ENCODE data around the gene STX8.
A peak's percentile ranks its signal among the peaks of the same experiment; 100 is the strongest.

STX8 gene

DNA sequence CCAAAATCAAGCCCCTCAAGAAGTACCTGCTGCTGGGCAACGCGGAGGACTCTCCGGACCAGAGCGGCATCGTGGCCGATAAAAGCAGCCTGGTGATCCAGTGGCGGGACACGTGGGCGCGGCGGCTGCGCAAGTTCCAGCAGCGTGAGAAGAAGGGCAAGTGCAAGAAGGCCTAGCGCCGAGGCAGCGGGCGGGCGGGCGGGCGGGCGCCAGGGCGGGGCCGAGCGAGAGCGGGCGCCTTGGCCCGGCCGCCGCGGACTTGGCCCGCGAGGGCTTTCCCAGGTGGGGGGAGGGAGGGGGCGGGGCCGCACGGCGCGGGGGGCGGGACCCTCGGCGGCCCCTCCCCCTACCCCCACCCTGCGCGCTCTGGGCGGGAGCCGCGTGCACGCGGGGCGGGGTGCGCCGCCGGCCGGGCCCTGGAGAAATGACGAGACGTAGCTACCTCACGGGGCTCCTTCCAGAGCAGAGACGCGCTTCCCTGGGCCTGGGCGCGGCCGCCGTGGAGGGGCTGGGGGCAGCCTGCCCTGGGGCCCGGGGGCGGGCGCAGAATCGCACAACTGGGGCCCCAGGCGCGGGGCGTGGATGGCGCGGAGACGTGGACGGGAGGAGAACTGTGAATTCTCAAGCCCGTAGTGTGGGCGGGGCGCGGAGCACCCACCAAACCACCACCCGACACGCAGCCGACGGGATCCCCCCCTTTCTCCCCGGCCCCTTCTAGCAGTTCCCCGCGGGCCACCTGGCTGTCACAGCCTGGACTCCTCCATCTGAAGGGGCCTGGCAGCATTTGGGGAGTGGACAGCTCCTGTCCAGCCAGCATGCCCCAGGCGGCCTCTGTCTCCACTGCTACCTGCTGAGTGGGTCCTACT is 335.6 kb downstream of the STX8 start:
- DNase-seq (ENCODE audit: low read depth) = peak; percentile 69

DNA sequence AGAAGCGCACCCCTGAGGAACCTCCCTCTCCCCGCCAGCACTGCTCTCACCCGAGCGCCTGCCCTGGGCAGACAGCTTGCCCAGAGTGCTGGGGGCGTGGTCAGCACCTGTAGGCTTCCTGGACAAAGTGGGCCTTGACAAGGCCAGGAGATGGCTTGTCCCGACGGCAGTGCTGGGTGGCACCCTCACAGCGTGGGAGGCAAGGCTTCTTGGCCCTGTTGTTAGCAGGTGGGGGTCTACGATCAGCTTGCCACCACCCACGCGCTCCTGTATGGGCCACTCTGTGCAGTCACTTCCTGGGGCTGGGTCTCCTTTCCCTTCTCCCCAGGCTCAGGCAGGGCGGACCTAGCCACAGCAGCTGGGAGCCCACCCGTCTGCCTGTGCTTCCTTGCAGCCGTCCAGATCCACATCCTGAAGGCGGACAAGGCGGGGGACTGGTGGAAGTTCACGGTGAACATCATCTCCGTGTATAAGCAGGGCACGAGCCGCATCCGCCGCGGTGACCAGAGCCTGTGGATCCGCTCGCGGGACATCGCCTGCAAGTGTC is 336.3 kb downstream of the STX8 start:
- DNase-seq (ENCODE audit: low read depth) = no peak

DNA sequence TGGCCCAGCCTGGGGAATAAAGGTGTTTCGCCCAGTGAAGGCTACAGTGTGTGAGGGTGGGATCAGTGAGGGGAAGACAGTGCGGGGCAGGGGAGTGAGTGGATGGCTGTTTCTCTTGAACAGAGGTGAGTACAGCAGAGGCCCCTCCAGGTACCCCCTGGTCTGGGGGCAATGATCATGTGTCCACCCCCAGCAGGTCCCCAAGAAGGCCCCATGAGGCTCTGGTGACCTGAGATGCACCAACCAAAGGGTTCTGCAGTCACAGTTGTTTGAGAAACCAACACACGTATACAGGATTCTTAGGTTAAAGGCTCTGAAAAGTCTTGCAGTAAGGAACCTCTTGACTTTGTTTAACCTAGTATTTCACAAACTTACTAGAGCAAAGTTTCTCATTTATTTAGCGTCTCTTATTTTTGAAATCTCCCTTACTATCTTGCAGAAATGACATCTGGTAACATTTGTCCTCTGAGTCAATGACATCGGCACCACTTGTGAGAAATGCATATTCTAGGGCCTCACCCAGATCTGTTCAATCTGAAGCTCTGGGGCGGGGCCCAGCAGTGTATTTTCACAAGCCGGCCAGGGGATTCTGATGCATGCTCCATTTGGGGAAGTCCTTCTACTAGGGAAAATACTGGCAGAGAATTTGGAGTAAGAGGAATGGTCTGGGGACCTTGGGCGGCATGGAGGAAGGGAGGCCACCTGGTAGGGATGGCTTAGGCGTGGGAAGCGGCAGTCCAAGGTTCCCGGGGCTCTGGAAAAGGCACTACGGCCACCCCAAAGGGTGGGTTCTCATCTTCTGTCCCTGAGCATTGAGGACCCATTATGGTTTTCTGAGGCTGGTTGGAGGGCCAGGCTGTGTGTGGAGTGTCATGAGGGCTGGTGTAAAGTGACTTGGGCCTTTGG is 337.0 kb downstream of the STX8 start:
- no peak for DNase-seq (ENCODE audit: low read depth)

DNA sequence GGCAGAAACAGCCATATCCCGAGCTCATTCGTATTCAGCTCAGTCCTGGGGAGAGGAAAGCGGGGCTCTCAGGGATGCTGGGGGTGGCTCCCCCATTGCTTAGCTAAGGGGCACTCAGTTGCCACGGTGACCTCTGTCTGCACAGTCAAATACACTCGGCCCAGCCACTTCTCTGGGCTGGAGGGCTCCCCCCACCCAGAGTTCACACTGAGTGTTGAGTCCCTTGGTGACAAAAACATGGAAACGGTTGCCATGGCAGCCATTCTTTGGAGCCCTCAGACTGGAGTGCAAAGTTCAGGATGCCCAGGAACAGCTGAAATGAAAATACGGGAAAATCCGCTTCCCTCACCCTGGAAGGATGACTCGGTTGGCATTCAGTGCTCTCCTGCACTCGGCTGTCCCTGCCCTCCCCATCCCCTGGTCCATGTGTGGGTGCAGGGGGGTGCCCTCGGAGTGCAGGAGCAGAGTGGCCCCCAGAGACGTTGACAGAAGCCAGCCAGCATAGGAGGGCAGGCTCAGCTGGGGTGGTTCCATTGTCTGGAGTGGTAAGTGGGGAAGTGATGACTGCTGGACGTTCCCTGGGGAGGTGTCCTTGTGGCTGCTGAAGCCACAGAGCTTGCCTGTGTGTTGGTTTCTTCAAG is 337.8 kb downstream of the STX8 start:
- DNase-seq (ENCODE audit: low read depth) = no peak

DNA sequence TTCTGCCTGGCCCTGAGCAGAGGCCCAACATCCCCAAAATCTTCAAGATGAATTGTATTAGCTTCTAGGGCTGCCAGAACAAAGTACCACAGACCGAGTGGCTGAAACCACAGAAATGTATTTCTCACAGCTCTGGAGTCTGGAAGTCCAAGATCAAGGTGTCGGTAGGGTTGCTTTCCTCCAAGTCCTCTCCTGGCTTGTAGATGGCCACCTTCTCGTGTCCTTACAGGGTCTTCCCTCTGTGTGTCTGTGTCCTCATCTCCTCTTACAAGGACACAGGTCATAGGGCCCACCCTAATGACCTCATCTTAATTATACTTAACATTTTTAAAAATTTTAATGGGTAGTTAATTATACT is 338.6 kb downstream of the STX8 start:
- no peak for DNase-seq (ENCODE audit: low read depth)

DNA sequence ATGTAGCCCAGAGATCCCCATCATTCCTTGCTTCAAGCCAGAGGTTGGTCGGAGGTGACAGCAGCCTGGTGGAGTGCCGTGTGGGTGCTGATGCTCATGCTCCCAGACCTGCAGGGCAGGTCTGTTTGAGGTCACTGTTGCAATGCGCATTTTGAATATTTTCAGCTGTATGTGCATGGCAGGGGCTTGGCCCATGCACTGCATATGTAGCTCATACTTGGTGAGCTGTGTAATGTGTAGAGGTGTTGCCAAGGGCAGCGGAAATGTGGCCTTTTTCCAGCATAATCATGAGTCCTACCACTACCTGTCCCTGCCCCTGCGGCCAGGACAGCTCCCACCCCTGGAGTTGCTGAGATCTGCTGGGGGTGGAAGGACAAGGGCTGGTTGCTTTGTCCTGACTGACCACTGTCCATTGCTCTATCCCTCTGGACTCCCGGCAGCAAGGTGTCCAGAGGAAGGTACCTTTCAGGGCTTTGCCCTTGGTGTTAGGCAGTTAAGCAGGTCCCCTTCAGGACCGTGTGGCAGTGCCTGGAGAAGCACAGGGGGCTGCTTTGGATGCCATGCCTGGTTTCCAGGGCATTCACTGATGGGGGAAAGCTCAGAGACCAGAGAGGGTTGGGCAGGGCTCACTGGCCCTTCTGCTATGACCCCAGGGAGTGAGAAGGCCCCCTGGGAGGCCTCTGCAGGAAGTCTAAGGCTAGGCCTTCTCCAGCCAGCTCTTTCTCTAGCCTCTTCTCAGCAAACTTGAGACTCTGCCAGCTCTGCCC is 339.2 kb downstream of the STX8 start:
- DNase-seq (ENCODE audit: low read depth) = no peak

DNA sequence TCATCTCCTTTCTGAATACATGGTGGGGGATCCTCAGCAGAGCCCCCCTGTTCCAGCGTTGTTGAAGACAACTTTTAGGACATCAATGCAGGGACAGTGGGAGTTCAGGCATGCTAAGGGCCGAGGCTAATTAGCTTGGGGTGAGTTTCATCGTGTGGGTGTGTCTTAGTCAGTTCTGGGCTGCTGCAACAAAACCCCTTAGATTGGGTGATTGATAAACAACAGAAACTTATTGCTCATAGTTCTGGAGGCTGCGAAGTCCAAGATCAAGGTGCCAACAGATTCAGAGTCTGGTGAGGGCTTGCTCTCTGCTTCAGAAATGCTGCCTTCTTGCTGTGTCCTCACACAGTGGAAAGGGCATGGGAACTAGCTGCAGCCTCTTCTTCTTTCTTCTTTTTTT is 340.3 kb downstream of the STX8 start:
- DNase-seq (ENCODE audit: low read depth) = no peak

DNA sequence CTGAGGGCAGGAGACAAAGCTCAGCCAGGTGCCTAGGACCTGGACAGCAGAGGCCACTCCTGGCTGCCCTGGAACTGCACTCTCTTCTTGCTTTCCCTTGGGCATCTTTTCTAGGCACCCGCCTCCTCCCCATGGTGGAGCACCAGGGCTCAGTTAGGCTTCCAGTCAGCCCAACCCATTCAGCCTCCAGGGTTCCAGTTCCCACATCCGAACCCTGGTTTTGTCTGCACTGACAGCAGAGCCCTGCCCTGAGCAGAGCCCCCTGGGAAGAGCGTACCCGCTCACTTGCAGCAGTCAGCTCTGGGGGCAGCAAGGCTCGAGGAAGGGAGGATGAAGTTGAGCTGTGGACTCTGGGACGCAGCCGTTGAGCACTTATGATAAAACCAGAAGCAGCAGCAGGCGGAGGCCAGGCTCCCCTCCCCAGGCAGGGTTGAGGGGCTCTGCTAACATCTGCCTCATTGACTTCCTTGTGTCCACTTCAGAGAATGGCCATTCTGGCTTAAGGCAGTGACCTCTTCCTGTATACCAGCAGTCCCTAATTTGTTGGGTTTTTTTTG is 341.2 kb downstream of the STX8 start:
- DNase-seq (ENCODE audit: low read depth) = no peak

DNA sequence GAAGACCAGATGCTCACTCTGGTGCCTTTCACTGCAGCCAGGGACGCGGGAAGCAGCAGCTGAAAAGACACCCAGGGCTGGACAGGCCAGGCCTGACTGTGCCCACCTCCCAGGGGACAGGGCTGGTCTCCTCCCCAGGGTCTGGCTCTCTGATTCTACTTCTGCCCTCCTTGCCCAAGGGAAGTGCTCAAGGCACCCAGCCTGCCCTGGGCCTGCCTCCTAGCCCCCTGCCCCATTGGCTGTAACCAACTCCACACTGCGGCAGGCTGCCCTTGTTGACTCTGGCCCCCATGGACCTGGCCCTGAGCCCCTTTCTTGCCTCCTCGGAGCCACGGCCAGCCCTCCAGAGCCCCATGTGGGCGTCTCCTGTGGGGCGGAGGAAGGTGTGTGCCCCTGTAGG is 341.9 kb downstream of the STX8 start:
- DNase-seq (ENCODE audit: low read depth) = no peak

DNA sequence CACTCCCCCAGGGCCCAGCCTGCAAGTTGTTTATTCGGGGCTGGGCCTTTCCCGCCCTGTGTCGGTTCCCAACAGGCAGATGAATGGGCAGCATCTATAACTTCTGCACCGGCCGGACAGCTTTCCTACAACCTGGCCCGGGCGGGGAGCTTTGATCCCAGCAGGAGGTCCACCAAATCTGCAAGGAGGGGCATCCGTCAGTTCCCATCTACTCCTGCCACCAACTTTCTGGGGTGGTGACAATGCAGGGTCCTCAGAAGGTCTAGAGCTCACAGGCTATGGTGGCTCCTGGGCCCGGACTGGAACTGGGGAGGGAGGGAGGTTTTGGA is 342.4 kb downstream of the STX8 start:
- DNase-seq (ENCODE audit: low read depth) = no peak

DNA sequence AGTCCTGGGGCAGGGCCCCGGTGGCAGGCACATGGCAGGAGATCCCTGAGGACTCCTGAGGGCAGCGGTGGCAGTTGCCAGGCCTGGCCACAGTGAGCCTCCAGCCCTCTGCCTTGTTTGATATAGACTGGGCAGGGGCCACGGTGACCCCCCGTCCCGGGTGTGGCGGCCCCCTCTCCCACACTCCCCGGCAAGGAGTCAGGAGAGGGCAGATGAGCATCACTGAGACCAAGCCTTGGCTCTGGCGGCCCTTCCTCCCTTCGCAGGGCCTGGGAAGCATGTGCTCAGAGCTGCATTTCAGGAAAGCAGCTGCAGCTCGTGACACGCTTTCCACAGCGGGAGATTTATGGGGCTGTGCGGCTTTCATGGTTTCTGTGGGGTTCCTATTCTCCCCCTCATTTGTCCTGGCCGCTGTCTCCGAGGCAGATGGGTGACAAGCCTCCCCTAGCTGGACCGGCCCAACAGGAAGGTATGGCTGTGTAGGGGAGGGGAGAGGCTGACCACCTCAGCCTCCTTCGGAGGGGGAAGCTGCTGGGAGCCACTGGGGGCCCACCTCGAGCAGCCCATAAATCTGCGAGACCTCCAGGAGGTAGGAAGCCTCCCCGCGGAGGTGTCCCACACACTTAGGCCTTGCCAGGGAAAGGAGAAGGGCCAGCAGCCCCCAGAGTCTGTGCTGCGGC is 342.9 kb downstream of the STX8 start:
- DNase-seq (ENCODE audit: low read depth) = no peak

DNA sequence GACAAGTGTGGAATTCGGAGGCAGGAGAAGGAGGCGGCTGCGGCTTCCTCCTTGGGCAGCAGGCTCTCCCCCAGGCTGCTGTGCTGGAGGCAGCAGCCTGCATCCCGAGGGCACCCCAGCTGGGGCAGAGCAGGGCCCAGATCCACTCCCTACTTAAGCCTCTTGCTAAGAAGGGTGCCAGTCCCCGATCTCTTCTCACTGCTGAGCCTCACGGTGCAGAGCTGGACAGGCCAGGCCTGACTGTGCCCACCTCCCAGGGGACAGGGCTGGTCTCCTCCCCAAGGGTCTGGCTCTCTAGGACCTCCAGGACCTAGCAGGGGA is 343.5 kb downstream of the STX8 start:
- no peak for DNase-seq (ENCODE audit: low read depth)

DNA sequence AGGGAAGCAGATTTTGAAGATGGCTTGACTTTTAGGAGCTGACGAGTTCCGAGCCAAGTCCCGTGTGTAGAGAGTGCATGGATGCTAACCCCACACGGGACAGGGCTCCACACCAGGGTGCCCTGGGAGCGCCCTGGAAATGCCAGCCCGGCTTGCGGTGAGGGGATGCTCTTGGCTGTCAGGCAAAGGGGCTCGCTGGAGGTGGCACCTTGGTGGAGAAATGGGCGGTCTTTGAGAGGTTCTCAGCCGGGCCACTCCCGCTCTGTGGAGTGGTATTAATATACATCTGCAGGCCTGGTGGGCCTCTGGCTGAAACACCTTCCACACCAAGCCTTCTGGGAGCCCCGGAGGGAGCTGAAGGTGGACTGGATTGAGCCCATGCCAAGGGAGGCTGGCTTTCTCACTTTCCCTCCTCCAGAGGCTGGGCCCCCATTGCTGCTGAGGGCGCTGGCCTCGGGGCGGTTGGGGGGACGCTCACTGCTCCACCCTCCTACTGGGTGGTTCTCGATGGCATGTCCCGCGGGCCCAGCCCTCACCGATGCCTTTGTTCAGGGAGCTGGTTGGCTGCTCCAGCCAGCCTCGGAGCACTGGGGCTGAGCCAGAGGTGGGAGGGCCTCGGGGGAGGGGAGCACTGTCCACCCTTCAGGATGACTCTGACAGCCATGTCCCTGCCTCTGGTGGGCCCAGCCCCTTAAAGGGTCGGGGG is 344.0 kb downstream of the STX8 start:
- DNase-seq (ENCODE audit: low read depth) = no peak

DNA sequence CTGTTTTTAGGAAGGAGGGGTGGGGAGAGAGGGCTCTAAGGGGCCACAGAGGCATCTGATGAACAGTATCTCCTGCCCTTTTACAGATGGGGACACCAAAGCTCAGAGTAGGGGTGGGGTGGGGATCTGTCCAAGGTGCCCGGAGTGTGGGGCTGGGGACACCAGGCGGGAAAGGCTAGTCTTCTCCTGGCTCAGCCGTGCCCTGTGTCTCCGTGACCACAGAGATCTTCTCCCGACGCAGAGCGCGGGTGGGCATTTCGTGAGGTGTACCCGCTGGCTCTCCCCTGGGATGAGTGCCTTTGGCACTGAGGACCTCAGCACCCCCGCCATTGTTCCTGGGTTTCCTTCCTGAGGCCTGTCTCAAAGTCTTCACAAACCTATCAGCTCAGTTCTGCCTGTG is 344.8 kb downstream of the STX8 start:
- no peak for DNase-seq (ENCODE audit: low read depth)

DNA sequence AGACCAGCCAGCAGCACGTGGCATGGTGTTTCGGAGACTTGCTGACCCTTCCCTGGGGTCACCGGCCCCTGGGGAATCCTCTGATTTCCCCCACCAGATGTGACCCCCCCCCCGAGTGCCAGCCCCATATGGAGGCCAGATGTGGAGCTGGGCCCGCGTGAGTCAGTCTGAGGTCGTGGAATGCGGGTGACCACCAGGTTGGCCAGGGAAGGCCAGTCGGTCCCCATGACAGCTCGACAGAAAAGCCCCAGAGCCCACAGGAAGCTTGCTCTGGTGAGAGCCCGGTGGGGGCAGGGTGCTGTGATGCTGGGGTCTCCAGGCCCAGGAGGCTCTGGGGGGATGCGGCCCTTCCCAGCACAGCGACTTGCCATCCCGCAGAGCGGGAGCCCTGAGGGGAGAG is 345.3 kb downstream of the STX8 start:
- no peak for DNase-seq (ENCODE audit: low read depth)

DNA sequence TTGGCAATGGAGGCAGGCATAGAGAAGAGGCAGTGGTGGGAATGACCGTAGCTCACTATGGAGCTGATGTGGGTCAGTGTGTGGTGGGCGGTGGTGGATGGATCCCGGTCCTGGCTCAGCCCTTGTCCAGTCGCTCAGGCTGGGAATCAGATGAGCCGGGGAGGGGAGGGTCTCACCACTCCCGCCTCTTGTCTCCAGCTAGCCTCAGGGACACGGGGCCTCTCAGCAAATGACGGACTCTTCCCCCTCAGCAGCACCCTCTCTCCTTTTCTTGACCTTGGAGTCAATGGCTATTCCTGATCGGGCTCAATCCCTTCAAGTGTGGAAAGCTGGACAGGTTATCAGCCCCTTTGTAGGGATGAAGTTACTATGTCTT is 345.8 kb downstream of the STX8 start:
- DNase-seq (ENCODE audit: low read depth) = no peak

DNA sequence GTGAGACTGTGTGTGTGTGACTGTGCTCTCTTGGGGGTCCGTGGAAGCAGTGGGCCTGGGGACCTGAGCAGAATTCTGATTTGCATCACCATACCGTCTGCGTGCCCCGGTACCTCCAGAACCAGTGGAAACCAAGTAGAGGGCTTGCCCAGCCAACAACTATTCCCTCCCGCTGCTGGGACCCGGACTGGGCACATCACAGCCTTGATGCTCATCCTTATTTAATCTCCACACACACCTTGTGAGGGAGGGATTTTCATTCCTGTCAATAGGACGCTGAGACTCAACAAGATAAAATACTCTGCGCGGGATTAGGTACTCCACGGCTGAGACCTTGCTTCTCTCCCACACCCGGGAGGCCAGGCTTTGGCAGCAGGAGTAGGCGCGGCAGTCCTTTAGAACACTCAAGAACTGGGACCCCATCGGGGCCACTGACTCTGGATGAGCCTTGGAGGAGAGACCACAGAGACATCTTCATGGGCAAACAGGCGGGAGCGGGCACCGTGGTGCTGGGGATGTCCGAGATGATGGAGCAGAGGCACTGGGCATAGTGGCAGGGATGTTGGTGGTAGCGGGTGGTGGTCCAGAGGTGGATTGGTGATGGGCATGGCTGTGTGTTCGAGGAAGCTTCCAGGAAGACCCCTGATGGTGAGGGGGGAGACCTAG is 346.3 kb downstream of the STX8 start:
- no peak for DNase-seq (ENCODE audit: low read depth)

DNA sequence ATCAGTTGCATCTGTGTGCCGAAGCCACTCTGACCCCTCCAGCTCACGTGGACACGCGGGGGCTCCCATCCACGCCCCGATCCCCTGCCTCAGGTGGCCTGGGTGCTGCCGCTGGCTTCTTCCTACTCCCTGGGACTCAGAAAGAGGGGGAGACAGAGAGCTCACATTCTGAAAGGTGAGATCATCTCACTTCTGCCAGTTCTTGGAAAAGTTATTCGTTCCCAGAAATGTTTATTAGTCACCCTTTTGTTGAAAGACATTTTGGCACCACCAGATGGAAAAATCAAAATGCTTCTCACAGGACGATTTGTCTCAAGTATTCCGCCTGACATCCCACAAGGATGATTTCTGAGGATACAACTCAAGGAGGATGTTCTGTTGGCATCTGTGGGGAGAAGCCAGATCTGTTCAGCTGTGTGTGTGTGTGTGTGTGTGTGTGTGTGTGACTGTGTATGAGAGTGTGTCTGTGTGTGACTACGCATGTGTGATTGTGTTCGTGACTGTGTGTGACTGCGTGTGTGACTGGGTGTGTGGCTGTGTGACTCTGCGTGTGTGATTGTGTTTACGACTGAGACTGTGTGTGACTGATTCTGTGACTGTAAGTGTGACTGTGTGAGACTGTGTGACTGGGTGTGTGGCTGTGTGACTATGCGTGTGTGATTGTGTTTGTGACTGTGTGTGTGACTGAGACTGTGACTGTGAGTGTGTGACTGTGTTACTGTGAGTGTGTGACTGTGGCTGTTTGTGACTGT is 347.0 kb downstream of the STX8 start:
- no peak for DNase-seq (ENCODE audit: low read depth)

DNA sequence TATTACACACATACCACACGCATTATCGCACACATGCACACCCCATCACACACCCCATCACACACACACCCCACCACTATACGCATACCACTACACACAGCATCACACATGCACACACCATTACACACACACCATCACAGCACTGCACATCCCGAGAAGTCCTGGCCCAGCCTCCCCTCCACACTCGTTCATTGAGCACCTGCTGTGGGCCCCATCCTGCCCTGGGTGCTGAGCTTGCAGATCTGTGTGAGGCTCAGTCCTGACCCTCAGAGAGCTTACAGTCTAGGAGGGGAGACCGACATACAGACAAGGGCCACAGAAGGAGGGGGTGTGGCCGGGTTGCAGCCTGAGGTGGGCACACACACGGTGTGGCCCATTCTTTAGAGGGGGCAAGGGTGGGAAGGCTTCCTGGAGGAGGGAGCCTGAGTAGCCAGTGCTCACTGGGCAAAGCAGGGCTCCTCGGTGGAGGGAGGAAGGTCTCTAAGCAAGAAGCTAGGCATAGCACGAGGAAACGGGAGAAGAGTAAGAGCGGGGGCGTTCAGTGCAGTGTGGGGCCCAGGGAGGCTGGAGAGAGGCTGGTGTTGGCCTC is 347.7 kb downstream of the STX8 start:
- no peak for DNase-seq (ENCODE audit: low read depth)

Measured in activated T-cell treated with anti-CD3 and anti-CD28 coated beads for 48 hours (primary cell).